ENCODE data around the gene LMNB1. TPM values are rescaled to one million over a fixed set of nuclear protein-coding genes. Genes with fewer than 3 reads are reported as not detected.

The LMNB1 gene
- total RNA-seq, 1 experiment from 2014 or later, result 211 TPM

DNA sequence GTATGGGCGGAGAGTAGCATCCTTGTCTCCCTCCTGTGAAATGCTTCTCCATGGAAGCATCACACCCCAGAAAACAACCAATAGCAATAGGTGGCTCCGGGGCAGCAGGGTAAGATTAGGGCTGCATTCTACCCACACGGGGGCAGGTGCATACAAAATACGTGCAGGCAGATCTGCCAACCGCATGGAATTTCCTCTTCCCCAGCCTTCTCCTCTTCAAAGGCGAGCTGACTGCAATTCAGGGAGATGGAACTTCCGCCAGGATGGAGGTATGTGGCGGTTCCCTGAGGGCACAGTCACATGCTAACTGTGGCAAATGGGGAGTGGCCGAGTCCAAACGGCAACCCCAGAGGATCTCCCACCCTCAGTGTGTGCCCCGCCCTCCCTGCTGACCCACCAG is 81.5 kb downstream of the LMNB1 start:
- Histone ChIP-seq H3K79me1 (ENCODE audit: insufficient read depth, low read depth, low read length, poor library complexity, severe bottlenecking) (no peaks in the 10 kb centered on the region), H3K9me3 (ENCODE audit: control insufficient read depth, low read depth, low read length) (no peaks in the 10 kb centered on the region), H3K4me2 (ENCODE audit: insufficient read depth, insufficient read length, low read length) (no peak overlapping the region), H3K23ac (ENCODE audit: insufficient read length, low read depth, low read length) (no peak overlapping the region), H4K8ac (replicated peaks; ENCODE audit: insufficient read length, low read depth, low read length) (no peak overlapping the region), H2BK20ac (ENCODE audit: low read depth, low read length, poor library complexity, severe bottlenecking) (no peak overlapping the region), H4K20me1 (ENCODE audit: control insufficient read depth, insufficient read depth, insufficient read length) (no peaks in the 10 kb centered on the region), H3K27me3 (ENCODE audit: insufficient read depth, low read length) (no peaks in the 10 kb centered on the region), H4K5ac (ENCODE audit: insufficient read length, low read depth, low read length) (no peak overlapping the region), H3K4ac (ENCODE audit: low read depth, low read length) (no peak overlapping the region), H4K91ac (ENCODE audit: insufficient read length, low read depth, low read length) (no peak overlapping the region), H2BK120ac (ENCODE audit: low read depth, low read length, poor library complexity, severe bottlenecking) (no peak overlapping the region), H3K18ac (ENCODE audit: insufficient read length, low read depth, low read length) (no peak overlapping the region), H2BK5ac (ENCODE audit: insufficient read length, low read length) (no peak overlapping the region), H3K27ac (ENCODE audit: insufficient read length, low read depth, low read length) (no peak overlapping the region), H3T11ph (ENCODE audit: low read length) (no peak overlapping the region), H2AFZ (ENCODE audit: low read length) (no peak overlapping the region), H3K23me2 (ENCODE audit: insufficient read length, low read depth, low read length, poor library complexity, severe bottlenecking) (no peaks in the 10 kb centered on the region), H3K14ac (ENCODE audit: insufficient read depth, low read length) (no peak overlapping the region), H2BK15ac (ENCODE audit: low read depth, low read length) (no peak overlapping the region), H3K79me2 (ENCODE audit: insufficient read depth, low read length) (no peaks in the 10 kb centered on the region), H3K56ac (ENCODE audit: insufficient read length, low read depth, low read length) (no peak overlapping the region), H2AK5ac (ENCODE audit: insufficient read length, low read length) (no peak overlapping the region), H2BK12ac (ENCODE audit: insufficient read length, low read depth, low read length) (no peak overlapping the region), H3K4me1 (ENCODE audit: insufficient read depth, low read length) (no peaks in the 10 kb centered on the region; the same call in 1 of the 2 replicates), H3K9ac (ENCODE audit: extremely low read depth, insufficient read length, low read length) (no peak overlapping the region)
- H3K4me1 Mint-ChIP-seq, result peaks cover 13 to 15% of the 10 kb centered on the region in 2 experiments
- peaks cover 3 to 8% of the 10 kb centered on the region in 2 experiments; a peak in 3 of 5 replicates for H3K9me3 Mint-ChIP-seq
- no peaks in the 10 kb centered on the region for H3K27me3 Mint-ChIP-seq (ENCODE audit: low read depth)
- DNase-seq, result peak; percentile 98
- peak; percentile 49; the same call in 2 of the 3 replicates for TF ChIP-seq CTCF (conservative IDR thresholded peaks at IDR 0.05)
- peak overlapping the region; percentile 28 to 83 (median 35); a peak in 2 of 7 replicates for H3K27ac Mint-ChIP-seq
- no peak overlapping the region; a peak in 1 of 5 replicates for H3K4me3 Mint-ChIP-seq
- WGBS (ENCODE audit: extremely low coverage, insufficient read length, low lambda C conversion rate), result no CpG with 5 or more reads among the region's 11 CpGs
- H3K36me3 Mint-ChIP-seq (ENCODE audit: insufficient read depth in 1 of 3, low read depth in 3 of 3), result peaks cover 24 to 33% (median 26%) of the 10 kb centered on the region in 3 experiments

Data from H9 (cell line).